GM13977 (cell line): ENCODE data around the gene SPTBN5.

Experiments
- DNase-seq: peaks from one replicate; pipeline ENCODE4 v3.0.0; 2012; ENCODE audit warnings: low spot score
- in situ Hi-C: fragments of 300-500 bp; cut with MboI; formaldehyde crosslinking; loops from one replicate; pipeline ENCODE4 v1.12.0; 2022; ENCODE audit warnings: low sequenced_read_pairs, low pct_unique_long_range_greater_than_20kb, mixed read lengths, inconsistent platforms; ENCODE audit not compliant: unreplicated experiment
- TF ChIP-seq, protein P1 (sequence below): IDR thresholded peaks from 2 replicates; pipeline ENCODE4 v1.5.1; 2012; ENCODE audit warnings: mild to moderate bottlenecking, control low read depth; ENCODE audit not compliant: insufficient read depth; ENCODE audit errors: extremely low read depth, missing control alignments

SPTBN5 gene

DNA sequence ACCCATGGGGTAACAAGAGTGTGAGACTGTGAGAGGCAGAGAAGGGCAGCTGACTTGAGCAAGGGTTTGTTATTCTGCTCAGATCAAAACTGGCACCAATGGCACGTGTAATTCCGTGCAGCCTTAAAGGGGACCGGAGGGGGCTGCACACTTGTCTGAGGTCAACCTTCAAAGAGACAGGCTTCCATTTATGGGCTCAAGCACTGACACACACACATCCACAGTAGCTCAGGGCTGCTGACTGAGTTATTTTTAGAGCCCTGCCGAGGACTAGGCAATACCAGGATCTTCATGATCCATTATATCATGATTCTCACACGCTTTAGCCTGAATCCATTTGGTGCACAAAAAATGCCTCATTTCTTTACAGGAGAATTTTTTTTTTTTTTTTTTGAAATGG is 20.6 kb upstream of the SPTBN5 start:
- DNase-seq: no peak
- TF ChIP-seq, protein P1, sequence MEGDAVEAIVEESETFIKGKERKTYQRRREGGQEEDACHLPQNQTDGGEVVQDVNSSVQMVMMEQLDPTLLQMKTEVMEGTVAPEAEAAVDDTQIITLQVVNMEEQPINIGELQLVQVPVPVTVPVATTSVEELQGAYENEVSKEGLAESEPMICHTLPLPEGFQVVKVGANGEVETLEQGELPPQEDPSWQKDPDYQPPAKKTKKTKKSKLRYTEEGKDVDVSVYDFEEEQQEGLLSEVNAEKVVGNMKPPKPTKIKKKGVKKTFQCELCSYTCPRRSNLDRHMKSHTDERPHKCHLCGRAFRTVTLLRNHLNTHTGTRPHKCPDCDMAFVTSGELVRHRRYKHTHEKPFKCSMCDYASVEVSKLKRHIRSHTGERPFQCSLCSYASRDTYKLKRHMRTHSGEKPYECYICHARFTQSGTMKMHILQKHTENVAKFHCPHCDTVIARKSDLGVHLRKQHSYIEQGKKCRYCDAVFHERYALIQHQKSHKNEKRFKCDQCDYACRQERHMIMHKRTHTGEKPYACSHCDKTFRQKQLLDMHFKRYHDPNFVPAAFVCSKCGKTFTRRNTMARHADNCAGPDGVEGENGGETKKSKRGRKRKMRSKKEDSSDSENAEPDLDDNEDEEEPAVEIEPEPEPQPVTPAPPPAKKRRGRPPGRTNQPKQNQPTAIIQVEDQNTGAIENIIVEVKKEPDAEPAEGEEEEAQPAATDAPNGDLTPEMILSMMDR: no peak
- in situ Hi-C loops: no loop called here

DNA sequence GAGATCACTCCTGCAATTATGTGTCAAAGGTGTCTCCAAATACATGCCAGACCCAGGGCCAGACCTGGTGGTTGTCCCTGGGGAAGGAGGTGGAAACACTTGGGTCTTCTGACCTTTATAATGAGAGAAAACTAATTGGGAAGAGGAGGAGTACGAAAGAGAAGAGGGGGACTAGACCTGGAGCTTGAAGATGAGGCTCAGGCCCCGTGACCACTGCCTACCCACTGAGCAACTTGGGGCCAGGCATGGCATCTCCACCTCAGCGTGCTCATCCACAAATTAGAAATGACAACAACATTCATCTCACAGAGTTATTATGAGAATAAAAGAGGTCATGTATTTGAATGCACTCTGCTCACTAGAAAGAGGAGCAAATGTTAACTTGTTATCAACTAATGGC is 19.4 kb upstream of the SPTBN5 start:
- TF ChIP-seq, protein P1: no peak
- in situ Hi-C loops: no loop called here
- no peak for DNase-seq

DNA sequence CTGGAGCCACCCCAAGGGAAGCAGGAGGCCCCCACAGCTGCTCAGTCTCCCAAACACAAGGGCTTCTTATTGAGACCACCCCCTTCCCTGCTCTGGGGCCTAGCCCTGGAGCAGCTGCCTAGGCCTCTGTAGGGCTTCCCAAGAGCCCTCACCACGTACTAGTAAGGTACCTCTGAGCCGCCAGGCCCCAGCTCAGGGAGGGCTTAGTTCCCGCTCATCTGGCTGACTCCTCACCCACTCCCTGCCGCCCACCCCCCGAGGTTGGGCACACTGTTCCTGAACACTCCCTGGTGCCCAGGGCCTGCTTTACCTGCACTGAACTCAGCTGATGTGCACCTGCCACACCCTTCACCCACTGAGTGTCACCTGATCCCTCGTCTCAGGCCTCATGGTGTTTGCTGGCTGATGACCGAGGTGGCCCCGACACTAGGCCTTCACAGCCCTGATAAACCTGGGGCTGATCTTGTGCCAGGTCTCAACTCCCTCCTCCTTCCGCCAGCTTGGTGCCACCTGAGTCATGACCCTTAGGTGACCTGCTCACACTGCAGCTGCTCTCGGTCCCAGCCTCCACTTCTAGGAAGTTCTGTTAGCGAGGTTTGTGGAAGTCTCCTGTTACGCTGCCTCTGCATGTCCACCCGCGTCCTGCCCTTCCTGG is 18.0 kb upstream of the SPTBN5 start:
- TF ChIP-seq, protein P1: no peak
- DNase-seq: no peak
- in situ Hi-C loops: no loop called here

DNA sequence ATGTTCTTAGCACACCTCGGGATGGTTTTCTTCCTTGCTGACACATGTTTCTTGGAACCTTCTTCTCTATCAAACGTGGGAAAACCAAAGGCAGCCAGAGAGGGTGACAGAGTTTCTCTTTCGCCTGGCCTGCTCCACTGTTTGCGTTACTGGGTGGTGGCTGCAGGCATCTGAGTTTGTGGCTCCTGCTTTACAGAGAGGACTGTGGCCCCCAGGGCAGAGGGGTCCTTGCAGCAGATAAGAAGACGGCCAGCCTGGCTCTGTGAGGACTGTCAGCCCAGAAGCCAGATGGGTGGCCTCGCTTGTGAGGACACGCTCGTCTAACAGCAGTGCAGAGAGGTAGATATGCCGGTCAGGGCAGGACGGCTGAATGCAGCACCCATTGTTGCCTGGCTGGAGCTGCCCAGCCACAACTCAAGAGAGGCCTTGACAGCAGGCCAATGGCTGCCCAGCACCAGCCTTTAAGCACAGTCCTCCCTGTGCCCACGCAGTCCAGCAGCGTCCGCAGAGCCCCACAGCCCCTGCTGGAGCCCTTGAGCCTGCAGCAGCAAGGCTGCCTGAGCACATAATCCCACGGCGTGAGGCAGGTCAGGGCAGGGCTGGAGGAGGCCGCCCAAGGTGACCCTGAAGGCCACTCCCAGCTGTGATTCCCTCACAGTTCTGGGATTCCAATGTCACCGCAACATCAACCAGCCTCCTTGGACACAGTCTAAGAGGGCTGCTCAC is 15.0 kb upstream of the SPTBN5 start:
- TF ChIP-seq, protein P1: no peak
- in situ Hi-C loops: no loop called here
- DNase-seq: no peak

DNA sequence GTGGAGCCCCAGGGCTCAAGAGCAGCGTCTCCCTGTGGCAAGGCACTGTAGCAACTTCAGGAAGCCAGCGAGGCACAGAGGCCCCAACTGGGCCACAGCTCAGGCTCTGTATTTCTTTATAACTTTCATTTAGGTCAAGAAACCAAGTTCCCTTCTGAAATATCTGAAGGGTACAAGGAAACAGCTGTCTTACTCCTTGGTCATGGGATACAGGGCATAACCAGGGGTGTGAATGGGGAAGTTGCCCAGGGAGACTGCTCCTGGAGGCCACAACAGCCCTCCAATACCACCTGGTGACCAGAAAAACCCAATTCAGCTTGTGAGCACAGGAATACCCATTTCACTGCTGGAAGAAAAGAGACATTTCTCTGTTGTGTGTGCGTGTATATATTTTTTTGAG is 13.3 kb upstream of the SPTBN5 start:
- TF ChIP-seq, protein P1: no peak
- DNase-seq: no peak
- in situ Hi-C loops: no loop called here

DNA sequence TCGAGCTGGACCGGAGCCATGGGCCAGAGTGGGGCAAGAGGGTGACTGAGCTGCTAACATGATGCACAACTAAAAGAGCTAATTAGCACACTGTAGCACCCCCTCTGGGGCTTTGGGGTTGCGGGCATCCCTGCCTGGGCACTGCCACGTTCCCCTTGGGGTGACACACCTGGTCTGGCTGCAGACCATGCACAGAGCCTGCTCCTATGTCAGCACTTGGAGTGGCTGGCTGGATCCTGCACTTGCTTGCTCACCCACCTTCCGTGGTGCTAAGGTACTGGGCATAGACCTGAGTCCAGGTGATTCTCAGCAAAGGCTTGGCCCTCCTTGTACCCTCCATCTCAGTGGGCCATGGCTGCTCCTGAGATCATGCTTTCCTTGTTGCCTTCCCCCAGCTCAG is 12.8 kb upstream of the SPTBN5 start:
- TF ChIP-seq, protein P1: no peak
- DNase-seq: no peak
- in situ Hi-C loops: no loop called here
